Tibial nerve (tissue), 4 donors: ENCODE measurements around the gene ZSWIM8. TPM values are rescaled to one million over a fixed set of nuclear protein-coding genes. Genes with fewer than 3 reads are reported as not detected.

Experiments
- DNase-seq, 2 donors: peaks; one replicate each; pipeline ENCODE4 v3.0.0-alpha.2; 2019; ENCODE audit warnings: low spot score in 2 of 2
- H3K27ac ChIP-seq, 4 donors: fragments of 200-600 bp; sonication (generic) in 3 of 4; one replicate each; pipeline ENCODE4 v1.5.1; 2017 to 2019; ENCODE audit warnings: mild to moderate bottlenecking in 1 of 4
- H3K27me3 ChIP-seq, 2 donors: fragments of 200-600 bp; sonication (generic) in 1 of 2; one replicate each; pipeline versions ENCODE4 v1.5.1 to v1.6.0; 2017 to 2019
- H3K36me3 ChIP-seq, 3 donors: fragments of 200-600 bp; sonication (generic); one replicate each; pipeline ENCODE4 v1.5.1; 2018 to 2019
- H3K4me1 ChIP-seq, 4 donors: fragments of 200-600 bp; sonication (generic) in 3 of 4; one replicate each; pipeline ENCODE4 v1.5.1; 2017 to 2019
- H3K4me3 ChIP-seq, 4 donors: fragments of 200-600 bp; sonication (generic) in 3 of 4; one replicate each; pipeline ENCODE4 v1.5.1; 2017 to 2019; ENCODE audit warnings: mild to moderate bottlenecking in 1 of 4, moderate library complexity in 1 of 4
- H3K9me3 ChIP-seq, 4 donors: fragments of 200-600 bp; sonication (generic) in 3 of 4; one replicate each; pipeline ENCODE4 v1.5.1; 2017 to 2019
- CTCF ChIP-seq, 5 experiments: fragments of 200-600 bp in 3 of 5; fragments of 450-650 bp in 2 of 5; sonication (generic) in 3 of 5; IDR thresholded peaks; one replicate each; pipeline ENCODE4 v1.5.1; 2016 to 2019; ENCODE audit warnings: antibody characterized with exemption in 5 of 5, mild to moderate bottlenecking in 3 of 5, moderate library complexity in 2 of 5
- EP300 ChIP-seq, 2 donors: sonication (generic); formaldehyde crosslinking; IDR thresholded peaks; one replicate each; pipeline ENCODE4 v1.6.1; 2017; ENCODE audit warnings: antibody characterized with exemption in 2 of 2, mild to moderate bottlenecking in 1 of 2
- POLR2A ChIP-seq, 2 donors: fragments of 450-650 bp; IDR thresholded peaks; one replicate each; pipeline ENCODE4 v1.6.1; 2017; ENCODE audit warnings: antibody characterized with exemption in 2 of 2, mild to moderate bottlenecking in 2 of 2, moderate library complexity in 2 of 2
- WGBS, 2 donors: methylation state at CpG; one replicate each; pipeline ENCODE4 v1.1.5; 2018; 5-methylcytosine and 5-hydroxymethylcytosine counted together
- total RNA-seq, 4 donors: library from RNA; depleted of rRNA; stranded (reverse); fragments of >200 nt; gene quantifications; one replicate each; pipeline ENCODE4 v1.1.0, GENCODE V29; 2016

The ZSWIM8 gene
- total RNA-seq, 4 donors from 2014 or later: 104 to 138 (median 121) TPM

GRCh38 chr10:73773152-73773879, 12.1 kb upstream of the ZSWIM8 start:
- peak overlapping the region; percentile 76 to 94 (median 88) for H3K4me3 ChIP-seq
- no peaks in the 10 kb centered on the region for H3K9me3 ChIP-seq
- H3K27me3 ChIP-seq: no peaks in the 10 kb centered on the region
- no peak for TF ChIP-seq POLR2A (IDR thresholded peaks at IDR 0.05)
- no peak for TF ChIP-seq EP300 (IDR thresholded peaks at IDR 0.05)
- TF ChIP-seq CTCF (IDR thresholded peaks at IDR 0.05): no peak
- H3K36me3 ChIP-seq: peaks cover 0 to 70% (median 11%) of the 10 kb centered on the region in 3 donors
- DNase-seq: no peak
- H3K4me1 ChIP-seq: peaks cover 0 to 52% (median 24%) of the 10 kb centered on the region in 4 donors
- H3K27ac ChIP-seq: peak overlapping the region; percentile 92 to 100 (median 97)
- 0 to 1% methylated on average over 20 to 24 of the region's 29 CpGs for whole genome bisulfite sequencing, 2 donors

- Histone ChIP-seq H3K9me3 (no peaks in the 10 kb centered on the region), H3K4me3 (no peak overlapping the region), H3K4me1 (peaks cover 0 to 53% (median 24%) of the 10 kb centered on the region in 4 donors), H3K27ac (no peak overlapping the region), H3K36me3 (peaks cover 0 to 68% (median 11%) of the 10 kb centered on the region in 3 donors), H3K27me3 (no peaks in the 10 kb centered on the region)
- WGBS, 2 donors: 16 to 18% methylated on average over 5 of the region's 5 CpGs
- no peak for DNase-seq
- TF ChIP-seq POLR2A (IDR thresholded peaks at IDR 0.05) (no peak), EP300 (IDR thresholded peaks at IDR 0.05) (no peak), CTCF (IDR thresholded peaks at IDR 0.05) (no peak)
Measured at GRCh38 chr10:73774637-73775036, 10.8 kb upstream of the ZSWIM8 start.

GRCh38 chr10:73779018-73779417, 6.4 kb upstream of the ZSWIM8 start:
- Histone ChIP-seq H3K36me3 (peaks cover 0 to 57% (median 6%) of the 10 kb centered on the region in 3 donors), H3K9me3 (no peaks in the 10 kb centered on the region), H3K4me1 (peaks cover 0 to 65% (median 32%) of the 10 kb centered on the region in 4 donors), H3K27ac (no peak overlapping the region), H3K4me3 (no peak overlapping the region), H3K27me3 (no peaks in the 10 kb centered on the region)
- 81 to 83% methylated on average over 5 of the region's 5 CpGs for WGBS, 2 donors
- DNase-seq: no peak
- no peak for TF ChIP-seq EP300 (IDR thresholded peaks at IDR 0.05)
- TF ChIP-seq POLR2A (IDR thresholded peaks at IDR 0.05): no peak
- no peak for TF ChIP-seq CTCF (IDR thresholded peaks at IDR 0.05)

GRCh38 chr10:73779539-73780197, 5.7 kb upstream of the ZSWIM8 start:
- 70 to 72% methylated on average over 3 of the region's 3 CpGs for WGBS, 2 donors
- Histone ChIP-seq H3K36me3 (peaks cover 0 to 55% (median 6%) of the 10 kb centered on the region in 3 donors), H3K4me1 (peaks cover 0 to 65% (median 25%) of the 10 kb centered on the region in 4 donors), H3K27me3 (no peaks in the 10 kb centered on the region), H3K4me3 (no peak overlapping the region), H3K27ac (no peak overlapping the region), H3K9me3 (no peaks in the 10 kb centered on the region)
- no peak for DNase-seq
- TF ChIP-seq EP300 (IDR thresholded peaks at IDR 0.05) (no peak), CTCF (IDR thresholded peaks at IDR 0.05) (no peak), POLR2A (IDR thresholded peaks at IDR 0.05) (no peak)

- no peak overlapping the region for H3K27ac ChIP-seq
- peaks cover 0 to 49% (median 6%) of the 10 kb centered on the region in 3 donors for H3K36me3 ChIP-seq
- TF ChIP-seq POLR2A (IDR thresholded peaks at IDR 0.05) (no peak), CTCF (IDR thresholded peaks at IDR 0.05) (no peak), EP300 (IDR thresholded peaks at IDR 0.05) (no peak)
- no peaks in the 10 kb centered on the region for H3K27me3 ChIP-seq
- WGBS, 2 donors: 78 to 82% methylated on average over 5 of the region's 5 CpGs
- H3K4me1 ChIP-seq: peaks cover 0 to 61% (median 22%) of the 10 kb centered on the region in 4 donors
- no peak overlapping the region for H3K4me3 ChIP-seq
- no peak for DNase-seq
- H3K9me3 ChIP-seq: no peaks in the 10 kb centered on the region
Measured at GRCh38 chr10:73780301-73780700, 5.1 kb upstream of the ZSWIM8 start.
